Activated T-cell treated with anti-CD3 and anti-CD28 coated beads for 1 hour (primary cell): ENCODE results near the gene MAPKAPK5.
"Not testable (repeated sequence)": the region's sequence is repeated elsewhere in the genome, so short reads cannot be mapped to it uniquely, and the experiment has no call there.

Experiments
- DNase-seq: peaks from one replicate; pipeline ENCODE4 v3.0.0-alpha.2; 2020; ENCODE audit warnings: low read depth

The MAPKAPK5 gene

DNA sequence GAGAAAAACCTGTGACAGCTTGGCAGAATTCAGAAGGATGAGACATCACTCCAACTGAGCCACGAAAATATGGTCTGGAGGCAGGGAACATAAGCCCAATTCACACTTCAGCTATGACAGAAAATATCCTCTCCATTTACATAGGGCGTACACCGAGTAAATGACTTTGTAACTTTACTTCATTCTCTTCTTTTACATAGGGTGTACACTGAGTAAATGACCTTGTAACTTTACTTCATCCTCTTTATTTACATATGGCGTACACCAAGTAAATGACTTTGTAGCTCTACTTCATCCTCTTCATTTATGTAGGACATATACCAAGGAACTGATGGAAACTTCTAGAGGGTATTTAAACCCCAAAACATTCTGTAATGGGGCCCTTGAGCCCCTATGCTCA, 14.1 kb upstream of the MAPKAPK5 start:
- DNase-seq: no peak

DNA sequence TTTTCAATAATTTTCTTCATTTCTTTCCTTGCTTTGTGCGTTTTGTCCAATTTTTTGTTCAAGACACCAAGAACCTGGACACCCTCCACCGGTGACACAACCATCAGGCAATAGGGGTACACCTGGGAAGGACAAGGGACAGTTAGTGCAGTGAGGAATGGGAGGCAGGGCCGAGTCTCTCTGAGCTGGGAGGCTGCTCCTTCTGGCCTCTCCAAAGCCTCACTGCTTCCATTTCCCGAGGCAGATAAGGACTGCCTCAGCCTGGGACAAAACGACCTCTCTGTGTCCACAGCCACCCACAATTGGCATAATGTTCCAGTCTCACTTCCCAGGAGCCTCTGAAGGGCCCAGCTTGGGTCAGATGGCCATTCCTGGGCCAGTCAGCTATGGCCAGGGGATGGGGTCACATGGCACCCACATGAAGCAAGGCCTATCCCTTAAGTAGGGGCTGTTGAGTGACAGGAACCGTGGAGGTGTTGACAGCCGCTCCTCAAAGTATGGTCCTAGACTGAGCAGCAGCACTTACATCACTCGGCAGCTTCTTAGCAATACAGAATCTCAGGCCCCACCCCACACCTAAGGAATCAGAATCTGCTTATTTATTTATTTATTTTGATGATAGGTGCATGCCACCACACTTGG, 13.6 kb upstream of the MAPKAPK5 start:
- DNase-seq: no peak

DNA sequence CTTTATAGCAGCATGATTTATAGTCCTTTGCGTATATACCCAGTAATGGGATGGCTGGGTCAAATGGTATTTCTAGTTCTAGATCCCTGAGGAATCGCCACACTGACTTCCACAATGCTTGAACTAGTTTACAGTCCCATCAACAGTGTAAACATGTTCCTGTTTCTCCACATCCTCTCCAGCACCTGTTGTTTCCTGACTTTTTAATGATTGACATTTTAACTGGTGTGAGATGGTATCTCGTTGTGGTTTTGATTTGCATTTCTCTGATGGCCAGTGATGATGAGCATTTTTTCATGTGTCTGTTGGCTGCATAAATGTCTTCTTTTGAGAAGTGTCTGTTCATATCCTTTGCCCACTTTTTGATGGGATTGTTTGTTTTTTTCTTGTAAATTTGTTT, 12.4 kb upstream of the MAPKAPK5 start:
- DNase-seq: not testable (repeated sequence)

DNA sequence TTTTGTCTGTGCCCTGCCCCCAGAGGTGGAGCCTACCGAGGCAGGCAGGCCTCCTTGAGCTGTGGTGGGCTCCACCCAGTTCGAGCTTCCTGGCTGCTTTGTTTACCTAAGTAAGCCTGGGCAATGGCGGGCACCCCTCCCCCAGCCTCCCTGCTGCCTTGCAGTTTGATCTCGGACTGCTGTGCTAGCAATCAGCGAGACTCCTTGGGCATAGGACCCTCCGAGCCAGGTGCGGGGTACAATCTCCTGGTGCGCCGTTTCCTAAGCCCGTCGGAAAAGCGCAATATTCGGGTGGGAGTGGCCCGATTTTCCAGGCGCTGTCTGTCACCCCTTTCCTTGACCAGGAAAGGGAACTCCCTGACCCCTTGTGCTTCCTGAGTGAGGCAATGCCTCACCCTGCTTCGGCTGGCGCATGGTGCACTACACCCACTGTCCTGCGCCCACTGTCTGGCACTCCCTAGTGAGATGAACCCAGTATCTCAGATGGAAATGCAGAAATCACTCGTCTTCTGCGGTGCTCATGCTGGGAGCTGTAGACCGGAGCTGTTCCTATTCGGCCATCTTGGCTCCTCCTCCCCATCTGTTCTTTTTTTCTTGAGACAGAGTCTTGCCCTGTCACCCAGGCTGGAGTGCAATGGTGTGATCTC, 7.2 kb upstream of the MAPKAPK5 start:
- DNase-seq: not testable (repeated sequence)

DNA sequence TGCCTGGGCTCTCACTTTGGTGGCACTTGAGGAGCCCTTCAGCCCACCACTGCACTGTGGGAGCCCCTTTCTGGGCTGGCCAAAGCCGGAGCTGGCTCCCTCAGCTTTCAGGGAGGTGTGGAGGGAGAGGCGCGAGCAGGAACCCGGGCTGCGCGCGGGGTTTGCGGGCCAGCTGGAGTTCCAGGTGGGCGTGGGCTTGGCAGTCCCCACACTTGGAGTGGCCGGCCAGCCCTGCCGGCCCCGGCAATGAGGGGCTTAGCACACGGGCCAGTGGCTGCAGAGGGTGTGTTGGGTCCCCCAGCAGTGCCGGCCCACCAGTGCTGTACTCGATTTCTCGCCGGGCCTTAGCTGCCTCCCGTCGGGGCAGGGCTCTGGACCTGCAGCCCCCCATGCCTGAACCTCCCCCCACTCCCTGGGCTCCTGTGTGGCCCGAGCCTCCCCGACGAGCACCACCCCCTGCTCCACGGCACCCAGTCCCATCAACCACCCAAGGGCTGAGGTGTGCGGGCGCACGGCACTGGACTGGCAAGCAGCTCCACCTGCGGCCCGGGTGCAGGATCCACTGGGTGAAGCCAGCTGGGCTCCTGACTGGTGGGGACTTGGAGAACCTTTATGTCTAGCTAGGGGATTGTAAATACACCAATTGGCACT, 6.4 kb upstream of the MAPKAPK5 start:
- DNase-seq: not testable (repeated sequence)

DNA sequence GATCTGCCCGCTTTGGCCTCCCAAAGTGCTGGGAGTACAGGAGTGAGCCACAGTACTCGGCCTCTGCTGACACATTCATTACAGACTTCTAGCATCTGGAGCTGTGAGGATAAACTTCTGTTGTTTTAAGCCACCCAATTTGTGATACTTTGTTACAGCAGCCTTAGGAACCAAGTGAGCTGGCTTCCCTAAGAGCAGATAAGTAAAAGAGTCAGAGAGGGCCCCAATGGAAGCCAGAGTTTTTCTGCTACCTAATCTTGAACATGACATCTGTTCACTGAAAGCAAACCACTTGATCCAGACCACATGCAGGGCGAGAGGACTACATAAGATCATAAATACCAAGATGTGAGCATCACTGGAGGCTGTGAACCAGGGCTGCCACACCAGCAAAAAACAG, 3.7 kb upstream of the MAPKAPK5 start:
- no peak for DNase-seq

DNA sequence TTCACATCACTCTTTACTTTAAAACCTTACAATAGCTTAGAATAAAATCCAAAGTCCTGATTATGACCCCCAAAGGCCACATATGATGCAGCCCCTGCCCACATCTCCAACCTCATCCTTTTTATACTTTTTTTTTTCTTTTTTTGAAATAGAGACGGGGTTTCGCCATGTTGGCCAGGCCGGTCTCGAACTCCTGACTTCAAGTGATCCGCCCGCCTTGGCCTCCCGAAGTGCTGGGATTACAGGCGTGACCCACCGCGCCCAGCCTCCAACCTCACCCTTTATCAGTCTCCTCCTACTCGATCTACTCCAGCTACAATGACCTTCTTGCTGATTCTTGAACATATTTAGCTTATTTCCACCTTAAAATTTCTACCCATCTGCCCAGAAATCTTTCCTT, 1.2 kb upstream of the MAPKAPK5 start:
- no peak for DNase-seq

DNA sequence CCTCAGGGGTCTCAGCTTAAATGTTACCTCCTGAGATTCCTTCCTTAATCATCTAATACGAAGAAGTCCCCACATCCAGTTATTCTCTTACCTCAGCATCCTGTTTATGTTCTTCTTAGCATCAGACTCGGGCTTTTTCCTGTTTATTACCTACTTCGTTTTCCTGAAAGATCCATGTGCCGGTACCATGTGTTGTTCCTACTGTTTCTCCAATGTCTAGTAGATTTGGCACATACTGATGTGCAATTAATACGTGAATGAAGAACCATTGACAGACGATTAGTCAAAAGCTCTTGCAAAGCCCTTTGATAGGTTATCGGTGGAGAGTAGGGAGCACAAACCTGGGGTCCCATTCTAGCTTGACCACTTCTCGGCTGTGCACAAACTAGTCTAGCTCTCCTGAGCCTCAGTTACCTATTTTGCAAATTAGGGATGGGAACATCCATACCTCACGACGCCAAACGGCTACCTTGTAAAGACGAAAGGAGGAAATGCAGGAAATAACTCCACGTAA, 735 bp upstream of the MAPKAPK5 start:
- DNase-seq: no peak

DNA sequence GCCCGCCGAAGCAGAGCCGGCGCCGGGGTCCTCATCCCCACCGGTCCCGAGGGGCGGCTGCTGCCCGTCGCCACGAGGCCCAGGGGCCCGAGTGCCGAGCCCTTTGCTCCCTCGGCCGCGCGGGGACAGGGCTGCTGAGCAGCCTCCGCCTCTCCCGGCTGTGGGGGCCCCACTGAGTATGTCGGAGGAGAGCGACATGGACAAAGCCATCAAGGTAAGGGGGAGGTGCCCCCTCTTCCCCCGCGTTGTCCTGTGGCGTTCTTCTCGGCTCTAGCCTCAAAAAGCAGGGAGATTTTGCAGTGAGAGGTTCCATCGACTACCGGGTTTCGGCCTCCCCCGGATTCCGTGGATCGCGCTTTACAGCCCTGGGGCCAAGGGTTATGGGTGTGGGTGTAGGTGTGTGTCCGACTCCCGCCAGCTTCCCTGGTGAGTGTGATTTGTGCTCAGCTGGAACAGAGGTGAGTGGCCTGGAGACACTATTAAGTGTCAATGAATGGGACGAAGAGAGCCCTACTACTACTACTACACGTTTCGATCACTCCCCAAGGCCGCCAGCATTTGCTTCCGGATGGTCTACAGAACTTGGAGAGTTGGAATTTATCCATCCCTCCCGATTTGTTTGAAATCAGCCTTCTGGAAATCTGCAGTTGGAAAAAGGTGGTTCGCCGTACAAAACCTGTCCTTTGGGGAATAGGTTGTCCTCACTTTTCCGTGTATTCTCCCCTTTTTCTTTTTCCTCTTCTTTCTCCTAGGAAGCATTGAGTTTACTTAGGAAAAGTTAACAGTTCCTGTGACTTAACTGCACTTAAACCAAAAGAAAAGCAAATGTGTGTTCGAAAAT, 748 bp downstream of the MAPKAPK5 start:
- DNase-seq: peak; percentile 6

DNA sequence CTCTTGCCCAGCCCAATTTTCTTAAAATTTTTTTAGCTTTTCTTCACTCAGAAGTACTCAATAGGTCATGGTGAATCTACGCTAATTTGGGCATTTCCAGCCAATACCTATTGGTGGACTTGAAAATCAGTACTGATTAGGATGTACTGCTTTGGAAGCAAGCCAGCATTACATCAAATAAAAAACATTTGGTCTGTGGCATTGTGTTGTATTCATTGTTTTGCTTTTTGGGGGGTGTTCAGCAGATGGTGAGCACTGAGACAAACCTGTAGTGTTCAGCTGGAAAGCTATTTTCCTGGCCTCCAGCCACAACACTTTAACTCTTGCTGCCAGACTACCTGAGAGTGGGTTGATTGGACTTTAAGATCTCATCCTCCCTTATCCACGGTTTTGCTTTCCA, 4.0 kb downstream of the MAPKAPK5 start:
- DNase-seq: no peak

DNA sequence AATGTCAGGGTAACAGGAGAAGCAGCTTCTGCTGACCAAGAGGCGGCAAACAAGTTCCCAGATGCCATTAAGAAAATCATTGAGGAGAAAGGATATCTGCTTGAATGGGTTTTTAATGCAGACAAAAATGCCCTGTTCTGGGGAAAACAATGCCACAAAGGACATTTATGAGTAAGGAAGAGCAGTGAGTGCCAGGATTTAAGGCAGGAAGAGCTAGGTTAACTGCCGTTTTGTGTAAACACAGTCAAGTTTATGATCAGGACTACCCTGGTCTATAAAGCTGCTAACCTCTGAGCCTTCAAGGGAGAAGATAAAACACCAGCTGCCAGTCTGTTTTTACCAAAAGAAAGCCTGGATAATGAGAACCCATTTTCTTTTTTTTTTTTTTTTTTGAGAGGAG, 8.5 kb downstream of the MAPKAPK5 start:
- DNase-seq: no peak

DNA sequence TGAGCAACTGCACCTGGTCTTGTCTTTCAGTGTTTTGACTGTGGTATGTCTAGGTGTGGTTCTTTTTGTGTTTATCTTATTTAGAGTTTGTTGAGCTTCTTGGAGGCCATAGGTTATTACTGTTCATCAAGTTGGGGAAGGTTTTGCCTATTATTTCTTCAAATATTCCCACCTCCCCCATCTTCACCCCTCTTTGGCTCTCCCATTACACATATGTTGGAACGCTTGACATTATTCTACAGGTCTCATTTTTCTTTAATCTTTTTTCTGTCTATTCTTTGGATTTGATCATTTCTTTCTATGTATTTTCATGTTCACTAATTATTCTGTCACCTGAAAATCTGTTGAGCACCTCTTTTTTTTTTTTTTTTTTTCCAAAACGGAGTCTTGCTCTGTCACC, 16.2 kb downstream of the MAPKAPK5 start:
- no peak for DNase-seq

DNA sequence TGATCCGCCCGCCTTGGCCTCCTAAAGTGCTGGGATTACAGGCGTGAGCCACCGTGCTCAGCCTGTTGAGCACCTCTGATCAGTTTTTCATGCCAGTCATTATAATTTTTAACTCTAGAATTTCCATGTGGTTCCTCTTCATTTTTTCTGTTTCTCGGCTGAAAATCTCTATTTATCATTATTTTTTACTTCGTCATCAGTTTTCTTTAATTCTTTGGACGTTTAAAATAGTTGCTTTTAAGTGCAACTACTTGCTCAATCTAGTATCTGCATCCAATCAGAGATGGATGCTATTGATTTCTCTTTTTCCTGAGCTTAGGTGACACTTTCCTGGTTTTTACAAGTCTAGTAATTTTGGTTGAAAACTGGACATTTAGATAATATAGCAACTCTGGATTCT, 16.8 kb downstream of the MAPKAPK5 start:
- no peak for DNase-seq

DNA sequence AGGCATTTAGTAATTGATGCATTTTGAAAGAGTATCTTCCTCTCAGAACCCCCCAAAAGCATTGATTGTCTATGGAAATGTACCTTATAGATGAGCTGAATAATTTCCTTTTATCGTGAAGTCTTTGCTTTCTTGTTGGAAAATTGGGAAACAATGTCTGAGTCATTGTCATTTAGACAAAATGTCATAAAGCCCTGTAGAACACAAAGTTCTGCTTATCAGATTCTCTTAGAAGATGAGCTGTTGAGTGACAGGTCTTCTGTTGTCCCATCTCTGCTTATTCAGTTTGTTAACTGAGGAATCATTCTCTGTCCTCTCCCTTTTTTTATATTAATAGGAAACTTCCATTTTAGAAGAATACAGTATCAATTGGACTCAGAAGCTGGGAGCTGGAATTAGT, 22.9 kb downstream of the MAPKAPK5 start:
- no peak for DNase-seq

DNA sequence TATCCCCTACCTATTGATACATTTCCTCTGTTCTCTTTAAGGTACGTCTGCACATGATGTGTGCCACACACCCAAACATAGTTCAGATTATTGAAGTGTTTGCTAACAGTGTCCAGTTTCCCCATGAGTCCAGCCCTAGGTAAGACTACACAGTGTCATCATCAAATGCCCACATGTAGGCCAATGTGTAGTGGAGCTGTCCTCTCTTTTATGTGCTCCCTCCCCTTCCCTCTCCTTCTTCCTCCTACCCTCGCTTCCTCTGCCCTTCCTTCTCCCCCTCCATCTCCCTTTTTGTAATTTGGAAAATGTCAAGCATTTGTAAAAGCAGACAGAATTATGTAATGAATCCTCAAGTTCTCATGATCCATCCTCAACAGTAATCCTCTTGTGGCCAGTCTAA, 25.5 kb downstream of the MAPKAPK5 start:
- DNase-seq: no peak

DNA sequence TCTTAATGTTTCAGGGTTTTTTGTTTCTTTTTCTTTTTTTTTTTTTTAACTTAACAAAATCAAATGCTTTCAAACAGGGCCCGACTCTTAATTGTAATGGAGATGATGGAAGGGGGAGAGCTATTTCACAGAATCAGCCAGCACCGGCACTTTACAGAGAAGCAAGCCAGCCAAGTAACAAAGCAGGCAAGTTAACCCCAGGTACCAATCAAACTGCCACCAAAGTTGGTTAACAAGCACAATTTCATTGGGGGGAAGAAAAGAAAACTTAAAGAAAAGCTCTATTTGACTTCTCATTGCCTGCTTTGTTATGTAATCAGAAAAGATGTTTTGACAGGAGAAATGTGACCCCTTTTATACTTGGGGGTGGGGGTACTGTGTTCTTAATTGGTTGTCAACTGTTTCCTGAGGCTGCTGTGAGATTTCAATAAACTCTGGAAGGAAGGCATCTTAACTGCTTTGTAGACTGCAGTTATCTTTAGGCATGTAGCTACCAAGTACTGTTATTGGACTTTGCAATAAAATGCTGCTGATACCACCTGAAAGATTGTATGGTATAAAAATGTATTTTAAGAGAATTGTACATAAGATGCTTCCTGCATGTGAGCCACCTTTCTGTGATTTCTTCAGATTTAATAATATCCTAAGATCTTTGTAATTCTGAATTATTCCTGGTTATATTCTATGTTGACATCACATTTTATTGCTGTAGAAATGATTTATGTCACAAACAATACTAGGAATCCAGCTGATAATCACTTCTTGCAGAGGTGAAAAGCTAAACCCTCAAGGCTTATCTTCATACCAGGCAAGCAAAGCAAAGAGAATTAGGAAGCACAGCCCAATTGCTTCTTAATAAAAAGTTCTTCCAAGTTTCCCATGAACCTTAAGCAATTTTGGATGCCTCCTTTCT, 26.9 kb downstream of the MAPKAPK5 start:
- DNase-seq: no peak

DNA sequence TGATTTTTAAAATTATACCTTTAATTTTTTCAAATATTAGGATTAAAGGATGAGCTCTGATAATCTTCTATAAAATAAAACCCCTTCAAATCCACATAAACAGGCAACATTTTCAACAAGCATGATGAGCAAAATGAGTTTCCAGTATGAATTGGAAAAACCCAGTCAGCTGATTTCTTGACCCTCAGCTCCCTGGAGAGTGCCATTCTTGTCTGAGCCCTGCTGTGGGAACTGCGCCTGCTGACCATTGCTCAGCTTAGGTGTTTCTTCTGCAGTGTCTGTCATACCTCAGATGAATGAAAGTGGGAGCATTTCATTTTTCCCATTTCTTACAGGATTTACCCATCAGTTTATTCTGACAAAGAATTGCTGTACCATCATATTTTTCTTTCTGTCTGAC, 27.6 kb downstream of the MAPKAPK5 start:
- DNase-seq: no peak

DNA sequence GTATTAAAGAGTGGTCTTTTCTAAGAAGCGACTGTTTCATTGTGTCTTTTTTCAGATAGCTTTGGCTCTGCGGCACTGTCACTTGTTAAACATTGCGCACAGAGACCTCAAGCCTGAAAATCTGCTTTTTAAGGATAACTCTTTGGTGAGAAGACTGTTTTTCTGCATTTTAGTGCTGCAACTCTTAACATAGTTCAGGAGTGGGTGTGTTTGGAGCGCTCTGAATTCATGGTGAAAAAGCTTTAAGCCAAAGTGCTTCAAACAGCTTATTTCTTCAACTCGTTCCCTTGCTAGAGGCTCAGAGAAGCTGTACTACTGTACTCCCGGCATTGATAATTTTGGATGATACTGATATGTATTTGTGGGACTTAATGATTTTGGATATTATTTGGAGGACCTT, 28.2 kb downstream of the MAPKAPK5 start:
- no peak for DNase-seq

DNA sequence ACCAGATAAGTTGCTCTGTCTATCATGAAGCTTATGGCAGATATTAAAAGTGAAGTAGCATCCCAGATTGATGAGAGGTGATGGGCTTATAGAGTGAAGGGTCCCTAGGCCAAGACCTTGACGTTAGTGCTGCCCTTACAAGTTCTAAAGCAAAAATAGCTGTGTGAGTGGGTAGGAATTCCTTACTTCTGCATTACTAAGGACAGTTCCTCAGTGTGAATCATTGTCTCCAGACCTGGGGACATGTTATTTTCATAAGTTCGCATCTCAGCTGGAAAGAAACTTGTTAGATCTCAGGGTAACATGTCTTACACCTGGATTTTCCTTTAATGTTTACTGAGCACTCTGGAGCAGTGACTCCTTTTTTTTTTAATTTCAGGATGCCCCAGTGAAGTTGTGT, 28.7 kb downstream of the MAPKAPK5 start:
- no peak for DNase-seq

DNA sequence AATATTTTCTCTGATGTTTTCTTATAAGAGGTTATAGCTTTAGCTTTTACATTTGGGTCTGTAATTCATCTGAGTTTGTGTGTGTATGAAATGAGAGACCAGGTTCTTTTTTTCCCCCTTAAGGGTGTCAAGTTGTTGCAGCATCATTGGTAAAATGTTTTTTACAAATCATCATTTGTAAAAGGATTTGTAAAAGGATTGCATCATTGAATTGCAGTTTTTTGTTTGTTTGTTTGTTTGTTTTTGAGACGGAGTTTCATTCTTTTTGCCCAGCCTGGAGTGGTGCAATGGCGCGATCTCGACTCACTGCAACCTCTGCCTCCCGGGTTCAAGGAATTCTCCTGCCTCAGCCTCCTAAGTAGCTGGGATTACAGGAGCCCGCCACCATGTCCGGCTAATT, 31.1 kb downstream of the MAPKAPK5 start:
- no peak for DNase-seq

DNA sequence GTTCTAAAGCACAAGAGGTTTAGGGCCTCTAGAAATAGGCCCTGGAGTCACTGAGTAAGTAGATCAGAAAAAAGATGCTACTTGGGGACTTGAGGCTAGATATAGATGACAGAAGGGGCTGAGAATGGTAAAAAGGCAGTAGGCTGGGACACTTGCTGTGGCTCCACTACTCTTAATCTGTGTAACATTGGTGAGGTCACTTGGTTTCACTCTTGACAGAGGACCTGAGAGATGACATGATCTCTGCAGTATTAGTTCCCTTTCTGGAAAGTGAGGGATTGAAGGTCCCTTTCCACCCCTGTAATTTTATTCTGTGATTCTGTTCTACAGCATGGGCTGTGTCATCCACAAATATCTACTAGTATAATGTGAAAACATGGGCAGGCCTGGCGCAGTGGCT, 39.7 kb downstream of the MAPKAPK5 start:
- DNase-seq: no peak
